Sigmoid colon (tissue), 7 donors: ENCODE results near the gene NEDD9. TPM values are rescaled to one million over a fixed set of nuclear protein-coding genes. Genes with fewer than 3 reads are reported as not detected.

Experiments used
- DNase-seq: peaks from one replicate; pipeline ENCODE4 v3.0.0-alpha.2; 2019
- H3K27ac ChIP-seq, 4 donors: fragments of 200-600 bp; sonication (generic); one replicate each; pipeline ENCODE4 v1.5.1; 2016 to 2019; ENCODE audit warnings: mild to moderate bottlenecking in 1 of 4
- H3K27me3 ChIP-seq, 3 donors: fragments of 200-600 bp; sonication (generic); one replicate each; pipeline ENCODE4 v1.5.1; 2019; ENCODE audit warnings: mild to moderate bottlenecking in 1 of 3
- H3K36me3 ChIP-seq, 4 donors: fragments of 200-600 bp; sonication (generic); one replicate each; pipeline ENCODE4 v1.5.1; 2016 to 2019
- H3K4me1 ChIP-seq, 4 donors: fragments of 200-600 bp; sonication (generic); one replicate each; pipeline ENCODE4 v1.5.1; 2017 to 2019
- H3K4me3 ChIP-seq, 4 donors: fragments of 200-600 bp; sonication (generic); one replicate each; pipeline ENCODE4 v1.5.1; 2017 to 2019; ENCODE audit warnings: mild to moderate bottlenecking in 2 of 4, moderate library complexity in 1 of 4
- H3K9me3 ChIP-seq, 4 donors: fragments of 200-600 bp in 3 of 4; sonication (generic) in 3 of 4; one replicate each; pipeline versions ENCODE4 v1.5.1 to v1.6.1; 2013 to 2019
- CTCF ChIP-seq, 4 experiments: fragments of 450-650 bp in 3 of 4; fragments of 200-600 bp in 1 of 4; IDR thresholded peaks; one replicate each; pipeline ENCODE4 v1.5.1; 2016 to 2019; ENCODE audit warnings: antibody characterized with exemption in 4 of 4, mild to moderate bottlenecking in 3 of 4, moderate library complexity in 2 of 4
- EP300 ChIP-seq, 4 donors: sonication (generic); formaldehyde crosslinking; IDR thresholded peaks; one replicate each; pipeline ENCODE4 v1.6.1; 2017; ENCODE audit warnings: antibody characterized with exemption in 4 of 4
- POLR2A ChIP-seq, 2 donors: fragments of 450-650 bp; IDR thresholded peaks; one replicate each; pipeline ENCODE4 v1.6.1; 2016; ENCODE audit warnings: antibody characterized with exemption in 2 of 2, mild to moderate bottlenecking in 2 of 2, moderate library complexity in 2 of 2
- POLR2AphosphoS5 ChIP-seq, 4 donors: sonication (generic); formaldehyde crosslinking; IDR thresholded peaks; one replicate each; pipeline ENCODE4 v1.6.1; 2017; ENCODE audit warnings: antibody characterized with exemption in 4 of 4
- WGBS, 2 donors: extraction: QIAGEN DNeasy Blood & Tissue Kit; methylation state at CpG; one replicate each; pipeline ENCODE4 v1.1.7; 2013; 5-methylcytosine and 5-hydroxymethylcytosine counted together
- intact Hi-C: fragments of 100-400 bp; cut with DNase I; formaldehyde crosslinking; loops from one replicate; pipeline ENCODE4 v1.15.1; 2023
- polyA plus RNA-seq, 3 donors: library from polyadenylated mRNA; stranded (reverse); fragments of 200-250 nt; gene quantifications; one replicate each; pipeline ENCODE4 v1.2.3, GENCODE V29; 2013
- total RNA-seq, 4 donors: library from RNA; depleted of rRNA; stranded (reverse); fragments of >200 nt; gene quantifications; one replicate each; pipeline ENCODE4 v1.1.0, GENCODE V29; 2016
- donor health status: healthy with polysubstance abuse.
- donor health status: Bipolar disorder and iron deficiency.
- donor health status: healthy.

NEDD9 gene
- total and polyA plus RNA-seq, 7 donors: 13.8 to 42.5 (median 21.4) TPM

- 43 to 80% methylated on average over 1 of the region's 1 CpG for WGBS, 2 donors
- Histone ChIP-seq H3K4me1 (no peaks in the 10 kb centered on the region), H3K27ac (no peak overlapping the region), H3K36me3 (no peaks in the 10 kb centered on the region), H3K4me3 (no peak overlapping the region), H3K27me3 (no peaks in the 10 kb centered on the region), H3K9me3 (no peaks in the 10 kb centered on the region)
- DNase-seq: no peak
- intact Hi-C loops: no loop called here
- no peak for TF ChIP-seq CTCF (IDR thresholded peaks at IDR 0.05)
- no peak for TF ChIP-seq POLR2AphosphoS5 (IDR thresholded peaks at IDR 0.05)
- no peak for TF ChIP-seq EP300 (IDR thresholded peaks at IDR 0.05)
- TF ChIP-seq POLR2A (IDR thresholded peaks at IDR 0.05): no peak
Measured at GRCh38 chr6:11160199-11160598, 72.3 kb downstream of the NEDD9 start.

- no peak for TF ChIP-seq CTCF (IDR thresholded peaks at IDR 0.05)
- no peak for TF ChIP-seq POLR2AphosphoS5 (IDR thresholded peaks at IDR 0.05)
- TF ChIP-seq POLR2A (IDR thresholded peaks at IDR 0.05): no peak
- TF ChIP-seq EP300 (IDR thresholded peaks at IDR 0.05): no peak
- no peak overlapping the region for H3K4me3 ChIP-seq
- no peaks in the 10 kb centered on the region for H3K36me3 ChIP-seq
- H3K9me3 ChIP-seq: no peaks in the 10 kb centered on the region
- H3K27me3 ChIP-seq: no peaks in the 10 kb centered on the region
- DNase-seq: no peak
- intact Hi-C loops: no loop called here
- H3K27ac ChIP-seq: no peak overlapping the region
- H3K4me1 ChIP-seq: no peaks in the 10 kb centered on the region
Measured at GRCh38 chr6:11155589-11155988, 76.9 kb downstream of the NEDD9 start.

- DNase-seq: no peak
- WGBS, 2 donors: 97 to 98% methylated on average over 6 of the region's 6 CpGs
- no peaks in the 10 kb centered on the region for H3K4me1 ChIP-seq
- H3K4me3 ChIP-seq: no peak overlapping the region
- H3K27me3 ChIP-seq: no peaks in the 10 kb centered on the region
- intact Hi-C loops: no loop called here
- no peaks in the 10 kb centered on the region for H3K9me3 ChIP-seq
- H3K36me3 ChIP-seq: no peaks in the 10 kb centered on the region
- H3K27ac ChIP-seq: no peak overlapping the region
- TF ChIP-seq CTCF (IDR thresholded peaks at IDR 0.05) (no peak), POLR2A (IDR thresholded peaks at IDR 0.05) (no peak), EP300 (IDR thresholded peaks at IDR 0.05) (no peak), POLR2AphosphoS5 (IDR thresholded peaks at IDR 0.05) (no peak)
Measured at GRCh38 chr6:11153447-11153846, 79.0 kb downstream of the NEDD9 start.

- TF ChIP-seq EP300 (IDR thresholded peaks at IDR 0.05) (no peak), POLR2AphosphoS5 (IDR thresholded peaks at IDR 0.05) (no peak), POLR2A (IDR thresholded peaks at IDR 0.05) (no peak), CTCF (IDR thresholded peaks at IDR 0.05) (no peak)
- no peaks in the 10 kb centered on the region for H3K9me3 ChIP-seq
- H3K4me3 ChIP-seq: no peak overlapping the region
- no peak for DNase-seq
- H3K36me3 ChIP-seq: no peaks in the 10 kb centered on the region
- intact Hi-C loops: no loop called here
- no peaks in the 10 kb centered on the region for H3K4me1 ChIP-seq
- H3K27me3 ChIP-seq: no peaks in the 10 kb centered on the region
- H3K27ac ChIP-seq: no peak overlapping the region
Measured at GRCh38 chr6:11152581-11152980, 79.9 kb downstream of the NEDD9 start.

GRCh38 chr6:11151488-11151887, 81.0 kb downstream of the NEDD9 start:
- Histone ChIP-seq H3K4me3 (no peak overlapping the region), H3K27ac (no peak overlapping the region), H3K4me1 (no peaks in the 10 kb centered on the region), H3K27me3 (no peaks in the 10 kb centered on the region), H3K9me3 (no peaks in the 10 kb centered on the region), H3K36me3 (no peaks in the 10 kb centered on the region)
- no peak for DNase-seq
- intact Hi-C loops: no loop called here
- 92 to 97% methylated on average over 1 of the region's 1 CpG for WGBS, 2 donors
- TF ChIP-seq POLR2A (IDR thresholded peaks at IDR 0.05) (no peak), EP300 (IDR thresholded peaks at IDR 0.05) (no peak), POLR2AphosphoS5 (IDR thresholded peaks at IDR 0.05) (no peak), CTCF (IDR thresholded peaks at IDR 0.05) (no peak)
